ENCODE results near the gene CREG2.

DNA sequence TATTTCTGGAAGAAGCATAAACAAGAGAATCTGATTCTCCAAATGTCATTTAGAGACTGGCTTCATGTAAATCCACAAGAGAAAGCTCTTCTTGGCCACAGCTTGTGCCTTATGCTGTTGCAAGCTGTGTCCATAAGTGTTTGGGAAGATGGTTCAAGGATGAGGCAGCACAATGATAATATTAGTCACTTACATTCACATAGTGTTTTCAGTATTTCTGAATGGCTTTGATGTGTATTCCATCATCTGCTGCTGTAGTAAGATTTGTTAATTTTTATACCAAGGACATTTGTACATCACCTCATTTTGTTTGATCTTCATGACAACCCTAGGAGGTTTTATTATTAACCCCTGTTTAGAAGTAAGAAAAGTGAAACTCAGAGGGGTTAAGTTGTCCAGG is 29.9 kb downstream of the CREG2 start:
- TF ChIP-seq CTCF (IDR thresholded peaks at IDR 0.05) (no peak), EZH2 (IDR thresholded peaks at IDR 0.05; ENCODE audit: borderline replicate concordance, insufficient read depth, low read depth, low read length, poor library complexity, severe bottlenecking) (no peak)

All from B cell (primary cell).